HCT116 (cell line): ENCODE results near the gene TBC1D2B. TPM values are rescaled to one million over a fixed set of nuclear protein-coding genes. Genes with fewer than 3 reads are reported as not detected.

ENCODE experiments used
- ATAC-seq: fragments of 200-7000 bp; cut with Tn5 transposase; 2 replicates; pipeline ENCODE4 v1.9.1; 2020; ENCODE audit warnings: mild to moderate bottlenecking, moderate library complexity
- BruUV-seq: library from RNA; stranded (reverse); fragments of 400-500 nt; replicated peaks from 2 replicates; lab custom pipeline; 2021; lab: Mats Ljungman, UMichigan
- CTCF ChIA-PET: fragments of 300-600 bp; sonication (Branson Sonifier 250); formaldehyde crosslinking; loops from one replicate; lab custom pipeline; 2021; ENCODE audit warnings: antibody characterized with exemption; lab: Charles Lee
- POLR2A ChIA-PET: fragments of 300-600, 350-600 bp; sonication (Branson Sonifier 250); formaldehyde crosslinking; loops from one replicate; lab custom pipeline; 2021; ENCODE audit warnings: antibody characterized with exemption; lab: Charles Lee
- RAD21 ChIA-PET, 2 experiments: fragments of 300-600 bp; sonication (Branson Sonifier 250); formaldehyde crosslinking; loops; one replicate each; lab custom pipeline; 2023; ENCODE audit warnings: low total read pairs in 2 of 2; ENCODE audit not compliant: uncharacterized antibody in 2 of 2, unreplicated experiment in 2 of 2, low non-redundant PET in 1 of 2; lab: Charles Lee
- DNase-seq: peaks from one replicate; pipeline ENCODE4 v3.0.0-alpha.2; 2010; ENCODE audit warnings: low read depth, low spot score
- H2AFZ ChIP-seq: fragments of 200-600 bp; shearing (Covaris generic), sonication (generic); 2 replicates; pipeline ENCODE4 v1.6.1; 2017; ENCODE audit warnings: low read depth, mixed run types, mixed read lengths, antibody characterized with exemption, low read length; ENCODE audit not compliant: poor library complexity, severe bottlenecking
- H3K27ac ChIP-seq: 2 replicates; pipeline ENCODE4 v1.5.1; 2012; ENCODE audit warnings: low read depth, low read length
- H3K27me3 ChIP-seq: fragments of 200-600 bp; sonication (generic); 2 replicates; pipeline ENCODE4 v1.6.1; 2016; ENCODE audit warnings: mixed run types, low read length, mixed read lengths; ENCODE audit not compliant: insufficient read depth
- H3K36me3 ChIP-seq, 2 experiments: fragments of 200-500 bp in 1 of 2; fragments of 200-600 bp in 1 of 2; sonication (Bioruptor generic) in 1 of 2; sonication (generic) in 1 of 2; 2 replicates each; pipeline versions ENCODE4 v1.5.1 to v1.6.1; 2014 to 2016; ENCODE audit warnings: low read length in 2 of 2, inconsistent platforms in 1 of 2, mixed read lengths in 1 of 2, mixed run types in 1 of 2; ENCODE audit not compliant: insufficient read depth in 2 of 2, control insufficient read depth in 1 of 2
- H3K4me1 ChIP-seq, 2 experiments: fragments of 200-600 bp in 1 of 2; sonication (generic) in 1 of 2; 2 replicates each; pipeline versions ENCODE4 v1.5.1 to v1.6.1; 2012 to 2017; ENCODE audit warnings: low read length in 2 of 2, inconsistent platforms in 1 of 2, mild to moderate bottlenecking in 1 of 2, mixed read lengths in 1 of 2, mixed run types in 1 of 2, moderate library complexity in 1 of 2; ENCODE audit not compliant: insufficient read depth in 2 of 2, control insufficient read depth in 1 of 2
- H3K4me2 ChIP-seq: fragments of 200-600 bp; sonication (generic); 2 replicates; pipeline ENCODE4 v1.6.1; 2017; ENCODE audit warnings: mixed run types, low read length, mixed read lengths
- H3K4me3 ChIP-seq, 2 experiments: fragments of 200-600 bp in 1 of 2; sonication (generic) in 1 of 2; replicated peaks in 1 of 2; 2 replicates each; pipeline ENCODE4 v1.5.1; 2011 to 2016; ENCODE audit warnings: low read length in 2 of 2, control low read depth in 1 of 2, low read depth in 1 of 2, mild to moderate bottlenecking in 1 of 2, mixed read lengths in 1 of 2, mixed run types in 1 of 2
- H3K79me2 ChIP-seq: fragments of 200-600 bp; sonication (generic); 2 replicates; pipeline ENCODE4 v1.6.1; 2017; ENCODE audit warnings: mild to moderate bottlenecking, mixed run types, low read length, moderate library complexity, mixed read lengths; ENCODE audit not compliant: insufficient read depth
- H3K9ac ChIP-seq: fragments of 200-600 bp; sonication (generic); 2 replicates; pipeline ENCODE4 v1.6.1; 2016; ENCODE audit warnings: low read length, mixed read lengths
- H3K9me2 ChIP-seq: fragments of 200-600 bp; sonication (generic), shearing (Covaris generic); 2 replicates; pipeline ENCODE4 v1.6.1; 2017; ENCODE audit warnings: mixed run types, mild to moderate bottlenecking, moderate library complexity; ENCODE audit not compliant: insufficient read depth
- H3K9me3 ChIP-seq, 2 experiments: fragments of 200-500 bp in 1 of 2; fragments of 200-600 bp in 1 of 2; sonication (Bioruptor generic) in 1 of 2; sonication (generic) in 1 of 2; 2 replicates each; pipeline ENCODE4 v1.6.1; 2014 to 2017; ENCODE audit warnings: low read length in 2 of 2, mixed read lengths in 2 of 2, inconsistent platforms in 1 of 2, low read depth in 1 of 2, mild to moderate bottlenecking in 1 of 2, mixed run types in 1 of 2, moderate library complexity in 1 of 2; ENCODE audit not compliant: control insufficient read depth in 1 of 2, insufficient read depth in 1 of 2
- H4K20me1 ChIP-seq: fragments of 200-600 bp; sonication (generic), shearing (Covaris generic); 2 replicates; pipeline ENCODE4 v1.6.1; 2017; ENCODE audit warnings: mixed run types, mild to moderate bottlenecking, moderate library complexity; ENCODE audit not compliant: insufficient read depth
- CBX3 ChIP-seq: IDR thresholded peaks from 2 replicates; pipeline ENCODE4 v1.6.1; 2012; ENCODE audit warnings: low read depth
- EGR1 ChIP-seq: IDR thresholded peaks from 2 replicates; pipeline ENCODE4 v1.6.1; 2012; ENCODE audit warnings: low read depth
- ELF1 ChIP-seq: IDR thresholded peaks from 2 replicates; pipeline ENCODE4 v1.6.1; 2012; ENCODE audit warnings: low read depth, borderline replicate concordance
- EZH2 ChIP-seq: fragments of 200-600 bp; sonication (generic); IDR thresholded peaks from 2 replicates; pipeline ENCODE4 v1.6.1; 2017; ENCODE audit warnings: antibody characterized with exemption, mixed run types
- EZH2phosphoT487 ChIP-seq: fragments of 200-600 bp; IDR thresholded peaks from 2 replicates; pipeline ENCODE4 v1.6.1; 2018; ENCODE audit warnings: antibody characterized with exemption, borderline replicate concordance
- JUND ChIP-seq: IDR thresholded peaks from 2 replicates; pipeline ENCODE4 v1.6.1; 2012
- MAX ChIP-seq: IDR thresholded peaks from 2 replicates; pipeline ENCODE4 v1.6.1; 2012
- POLR2A ChIP-seq: IDR thresholded peaks from 2 replicates; pipeline ENCODE4 v1.7.0; 2011; ENCODE audit warnings: borderline replicate concordance; ENCODE audit not compliant: insufficient read depth, insufficient read length; ENCODE audit errors: extremely low read depth
- POLR2AphosphoS5 ChIP-seq: IDR thresholded peaks from 2 replicates; pipeline ENCODE4 v1.6.1; 2011; ENCODE audit warnings: mild to moderate bottlenecking, low read depth, low read length, moderate library complexity
- REST ChIP-seq: IDR thresholded peaks from 2 replicates; pipeline ENCODE4 v1.6.1; 2012; ENCODE audit warnings: low read depth
- SIN3A ChIP-seq: IDR thresholded peaks from 2 replicates; pipeline ENCODE4 v1.6.1; 2012; ENCODE audit warnings: low read depth
- ZBTB33 ChIP-seq: IDR thresholded peaks from 2 replicates; pipeline ENCODE4 v1.6.1; 2011; ENCODE audit warnings: mild to moderate bottlenecking, low read length, moderate library complexity; ENCODE audit not compliant: insufficient replicate concordance; ENCODE audit errors: extremely low read depth
- ZNF274 ChIP-seq: fragments of 200-500 bp; sonication (Bioruptor generic); IDR thresholded peaks from 2 replicates; pipeline ENCODE4 v1.6.1; 2014; ENCODE audit warnings: mild to moderate bottlenecking, low read depth, low read length, inconsistent platforms
- intact Hi-C: fragments of 100-400 bp; cut with micrococcal nuclease; formaldehyde crosslinking; loops from 2 replicates; pipeline ENCODE4 v1.10.0; 2022
- total RNA-seq: library from RNA; stranded (reverse); gene quantifications from one replicate; pipeline ENCODE4 v1.2.1, GENCODE V29; 2021; ENCODE audit not compliant: unreplicated experiment

TBC1D2B gene
- total RNA-seq, 1 experiment from 2014 or later: 16.6 TPM

DNA sequence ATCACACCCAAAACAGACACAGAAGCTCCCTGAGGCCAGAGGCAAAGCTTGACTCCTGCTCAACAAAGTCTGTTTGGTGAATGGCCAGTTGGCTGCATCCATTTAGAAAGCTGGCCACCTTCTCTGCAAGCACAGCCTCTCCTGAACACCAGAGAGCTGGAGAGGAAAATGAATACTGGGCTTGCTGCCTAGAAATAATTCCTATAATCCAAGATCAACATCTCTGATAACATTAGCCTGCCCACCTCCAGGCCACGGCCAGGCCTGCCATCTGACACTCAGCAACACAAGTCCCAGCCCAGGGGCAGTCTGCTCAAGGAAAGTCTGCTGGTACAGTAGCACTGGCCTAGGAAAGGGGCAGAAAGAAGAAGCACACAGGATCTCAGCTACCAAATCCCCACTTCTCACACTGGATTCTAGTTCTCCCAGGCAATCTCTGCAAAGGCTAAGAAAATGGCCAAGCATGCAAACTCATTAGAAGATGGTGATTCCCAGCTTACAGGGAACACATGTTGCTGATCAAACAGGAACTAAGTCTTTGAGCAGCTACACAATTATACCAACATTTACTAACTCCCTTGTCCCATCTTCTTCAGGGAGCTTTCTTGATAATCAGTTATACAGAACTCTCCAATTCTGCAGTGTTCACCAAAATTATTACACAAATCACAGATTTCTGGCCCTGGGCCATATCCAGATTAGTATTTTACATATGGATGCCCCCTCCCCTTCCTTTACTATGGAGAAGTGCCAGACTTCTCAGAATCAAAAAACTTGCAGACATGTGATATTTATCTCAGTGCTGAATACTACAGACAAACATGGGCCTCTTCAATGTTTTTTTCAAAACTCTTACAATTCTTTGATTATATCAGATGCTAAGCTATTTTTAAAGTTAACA lies 9.9 kb downstream of the TBC1D2B start:
- H2AFZ ChIP-seq: no peak overlapping the region
- POLR2A ChIA-PET: no interaction called here
- H3K27me3 ChIP-seq: no peaks in the 10 kb centered on the region
- BruUV-seq: no TSS peak
- H3K27ac ChIP-seq: no peak overlapping the region
- H3K79me2 ChIP-seq: peaks cover 42% of the 10 kb centered on the region; the same call in 1 of the 2 replicates
- no peak overlapping the region for H3K9ac ChIP-seq
- no peak overlapping the region for H3K4me2 ChIP-seq
- H3K36me3 ChIP-seq: no peaks in the 10 kb centered on the region
- TF ChIP-seq JUND: no peak
- no peak for TF ChIP-seq ELF1
- no peak for TF ChIP-seq EGR1
- TF ChIP-seq CBX3: no peak
- TF ChIP-seq EZH2: no peak
- TF ChIP-seq POLR2AphosphoS5: no peak
- TF ChIP-seq ZNF274: no peak
- no peak for TF ChIP-seq ZBTB33
- TF ChIP-seq REST: no peak
- TF ChIP-seq SIN3A: no peak
- TF ChIP-seq POLR2A: no peak
- TF ChIP-seq MAX: no peak
- TF ChIP-seq EZH2phosphoT487: no peak
- no peaks in the 10 kb centered on the region for H3K9me3 ChIP-seq
- no peak overlapping the region for H3K4me3 ChIP-seq
- RAD21 ChIA-PET: no interaction called here
- H4K20me1 ChIP-seq: no peaks in the 10 kb centered on the region
- CTCF ChIA-PET: interaction anchor here (1.1 kb wide), 1 partner anchor 67 kb away, joined by 3 read pairs; no protein-coding TSS in a partner anchor
- intact Hi-C loops: no loop called here
- DNase-seq: no peak
- H3K9me2 ChIP-seq: no peaks in the 10 kb centered on the region
- ATAC-seq: no peak
- H3K4me1 ChIP-seq: peaks cover 8 to 14% of the 10 kb centered on the region in 2 experiments; a peak in 2 of 4 replicates
